GM12878 (cell line): ENCODE results near the gene DAD1. TPM values are rescaled to one million over a fixed set of nuclear protein-coding genes. Genes with fewer than 3 reads are reported as not detected.

ENCODE experiments used
- ATAC-seq: fragments of 200-7000 bp; cut with Tn5 transposase; 3 replicates; pipeline ENCODE4 v1.9.1; 2020; ENCODE audit warnings: mild to moderate bottlenecking, moderate library complexity
- BruUV-seq: library from RNA; stranded (reverse); fragments of 400-500 nt; replicated peaks from 2 replicates; lab custom pipeline; 2021; lab: Mats Ljungman, UMichigan
- CTCF ChIA-PET: fragments of 300-600 bp; sonication (Branson Sonifier 250); formaldehyde crosslinking; extraction: SDS; loops from one replicate; lab custom pipeline; 2021; ENCODE audit warnings: inconsistent platforms; lab: Yijun Ruan, JAX
- POLR2A ChIA-PET: fragments of 350-600 bp; formaldehyde crosslinking; extraction: SDS; loops from one replicate; lab custom pipeline; 2021; ENCODE audit warnings: inconsistent platforms; lab: Charles Lee
- RAD21 ChIA-PET: fragments of 300-600 bp; sonication (Branson Sonifier 250); formaldehyde crosslinking; loops from one replicate; lab custom pipeline; 2023; ENCODE audit warnings: antibody characterized with exemption; ENCODE audit not compliant: unreplicated experiment; lab: Charles Lee
- SMC1A ChIA-PET: fragments of 300-600 bp; sonication (Branson Sonifier 250); formaldehyde crosslinking; loops from one replicate; lab custom pipeline; 2023; ENCODE audit not compliant: unreplicated experiment, uncharacterized antibody; lab: Charles Lee
- DNase-seq: peaks from one replicate; pipeline ENCODE4 v3.0.0-alpha.2; 2011; ENCODE audit warnings: low read depth, low spot score
- FAIRE-seq: peaks from 3 replicates; lab custom pipeline; 2011; peaks lifted over from hg19 to GRCh38; lab: Jason Lieb, UNC
- H2AFZ ChIP-seq: 2 replicates; pipeline ENCODE4 v1.6.0; 2011; ENCODE audit warnings: low read depth, low read length, control low read depth; ENCODE audit not compliant: control insufficient read depth
- H3K27ac ChIP-seq: 2 replicates; pipeline ENCODE4 v1.5.1; 2011; ENCODE audit warnings: control low read depth; ENCODE audit not compliant: control insufficient read depth, insufficient read depth
- H3K27me3 ChIP-seq, 2 experiments: replicated peaks in 1 of 2; 2 replicates each; pipeline versions ENCODE4 v1.6.0 to v1.6.1; 2011; ENCODE audit warnings: low read length in 1 of 2; ENCODE audit not compliant: control insufficient read depth in 2 of 2, insufficient read depth in 2 of 2
- H3K36me3 ChIP-seq, 2 experiments: 2 replicates each; pipeline ENCODE4 v1.5.1; 2011; ENCODE audit warnings: low read length in 1 of 2; ENCODE audit not compliant: control insufficient read depth in 2 of 2, insufficient read depth in 2 of 2
- H3K4me1 ChIP-seq: 2 replicates; pipeline ENCODE4 v1.6.1; 2011; ENCODE audit warnings: mild to moderate bottlenecking, low read length, moderate library complexity, mixed read lengths; ENCODE audit not compliant: control insufficient read depth, insufficient read depth
- H3K4me2 ChIP-seq: 2 replicates; pipeline ENCODE4 v1.6.0; 2011; ENCODE audit warnings: control low read depth; ENCODE audit not compliant: control insufficient read depth, insufficient read depth
- H3K4me3 ChIP-seq: fragments of 200-600 bp; sonication (generic); 2 replicates; pipeline ENCODE4 v1.5.1; 2016
- H3K79me2 ChIP-seq: 2 replicates; pipeline ENCODE4 v1.6.0; 2011; ENCODE audit warnings: low read length; ENCODE audit not compliant: control insufficient read depth, insufficient read depth
- H3K9ac ChIP-seq: 2 replicates; pipeline ENCODE4 v1.8.0; 2011; ENCODE audit warnings: low read length, control low read depth, mixed read lengths; ENCODE audit not compliant: control insufficient read depth, insufficient read depth
- H3K9me3 ChIP-seq: replicated peaks from 3 replicates; pipeline ENCODE4 v1.5.1; 2011; ENCODE audit warnings: mild to moderate bottlenecking, low read length; ENCODE audit not compliant: control insufficient read depth, insufficient read depth
- H4K20me1 ChIP-seq: 2 replicates; pipeline ENCODE4 v1.6.0; 2011; ENCODE audit not compliant: control insufficient read depth, insufficient read depth
- MEF2B ChIP-seq: fragments of 450-650 bp; IDR thresholded peaks from 2 replicates; pipeline ENCODE4 v1.6.1; 2018; ENCODE audit warnings: mild to moderate bottlenecking, moderate library complexity; ENCODE audit not compliant: partially characterized antibody, poor library complexity, severe bottlenecking
- WGBS: methylation state at CpG from one replicate; pipeline ENCODE4 v1.1.6; 2016; ENCODE audit warnings: low lambda C conversion rate; ENCODE audit not compliant: insufficient replicate concordance, insufficient coverage; ENCODE audit errors: missing lambda C conversion rate; 5-methylcytosine and 5-hydroxymethylcytosine counted together
- in situ Hi-C: fragments of 300-500 bp; cut with MboI; formaldehyde crosslinking; loops from 9 replicates; pipeline ENCODE4 v1.14.3; 2018; ENCODE audit warnings: mixed read lengths
- intact Hi-C: fragments of 100-400 bp; cut with micrococcal nuclease; formaldehyde crosslinking; loops from one replicate; pipeline ENCODE4 v1.14.2; 2022; ENCODE audit not compliant: unreplicated experiment
- polyA plus RNA-seq, 11 experiments: library from polyadenylated mRNA; depleted of rRNA in 4 of 11; unstranded in 6 of 11; stranded (reverse) in 5 of 11; fragments of >200 nt; fragmentation: Nextera tagmentation in 4 of 11; fragmentation: Illumina TruSeq in 1 of 11; extraction: Ambion mirVana in 4 of 11; extraction: Trizol in 1 of 11; gene quantifications; 1 replicate in 1 of 11; 2 replicates in 10 of 11; pipeline versions ENCODE4 v1.2.1 to v1.2.3, GENCODE V29; 2011 to 2016; ENCODE audit warnings: inconsistent platforms in 2 of 11, missing spikeins in 2 of 11, low read depth in 1 of 11
- small RNA-seq: library from RNA; depleted of rRNA; stranded (forward); fragments of <200 nt; gene quantifications from one replicate; pipeline ENCODE3, GENCODE V24; 2014
- total RNA-seq, 4 experiments: library from RNA; depleted of rRNA in 3 of 4; stranded (reverse); fragments of >200 nt in 3 of 4; fragmentation: Illumina TruSeq in 1 of 4; extraction: Trizol in 1 of 4; gene quantifications; 2 replicates each; pipeline versions ENCODE4 v1.2.1 to v1.2.3, GENCODE V29; 2013 to 2021
- TF ChIP-seq, protein P1 (sequence below): IDR thresholded peaks from 2 replicates; pipeline ENCODE4 v1.6.1; 2011; ENCODE audit warnings: borderline replicate concordance, low read depth, mild to moderate bottlenecking, moderate library complexity, low read length; ENCODE audit not compliant: insufficient read depth, poor library complexity, severe bottlenecking

Gene DAD1
- total and polyA plus RNA-seq, 10 of the 15 experiments (the other 5 are each of a cell fraction or from before 2014, with no cell fraction given), result 161 to 920 (median 319) TPM

DNA sequence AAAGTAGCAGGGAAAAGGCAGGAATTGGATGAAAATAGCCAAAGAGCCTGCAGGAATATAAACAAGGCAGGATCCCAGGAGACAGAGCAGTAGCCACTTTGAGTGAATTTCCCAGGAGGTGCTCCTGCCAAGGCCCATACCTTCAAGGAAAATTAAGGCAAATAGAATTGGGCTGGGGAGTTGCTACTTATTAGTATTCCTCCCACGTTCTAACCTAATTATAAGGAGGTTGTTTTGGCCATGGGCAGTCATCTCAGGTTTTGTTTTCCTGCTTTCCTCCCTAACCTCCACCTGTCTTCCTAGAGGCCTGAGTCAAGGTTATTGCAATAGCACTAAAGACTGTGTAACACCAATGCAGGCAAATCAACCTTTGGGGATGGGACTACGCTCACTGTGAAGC lies 73.1 kb downstream of the DAD1 start:
- intact Hi-C loops, result no loop called here
- peaks cover 62% of the 10 kb centered on the region for H3K79me2 ChIP-seq
- 66% methylated on average over 2 of the region's 2 CpGs for WGBS
- TF ChIP-seq, protein P1, sequence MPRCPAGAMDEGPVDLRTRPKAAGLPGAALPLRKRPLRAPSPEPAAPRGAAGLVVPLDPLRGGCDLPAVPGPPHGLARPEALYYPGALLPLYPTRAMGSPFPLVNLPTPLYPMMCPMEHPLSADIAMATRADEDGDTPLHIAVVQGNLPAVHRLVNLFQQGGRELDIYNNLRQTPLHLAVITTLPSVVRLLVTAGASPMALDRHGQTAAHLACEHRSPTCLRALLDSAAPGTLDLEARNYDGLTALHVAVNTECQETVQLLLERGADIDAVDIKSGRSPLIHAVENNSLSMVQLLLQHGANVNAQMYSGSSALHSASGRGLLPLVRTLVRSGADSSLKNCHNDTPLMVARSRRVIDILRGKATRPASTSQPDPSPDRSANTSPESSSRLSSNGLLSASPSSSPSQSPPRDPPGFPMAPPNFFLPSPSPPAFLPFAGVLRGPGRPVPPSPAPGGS, result no peak
- peak; percentile 14 for TF ChIP-seq MEF2B
- TF ChIP-seq, all 136 proteins: peak for 1
- ChIA-PET CTCF (interaction anchor here (0.7 to 10.7 kb wide), 5 partner anchors 9 to 131 kb away, joined by 3 to 100 read pairs (median 6); no protein-coding TSS in a partner anchor), POLR2A (interaction anchor here (0.6 to 35.4 kb wide), 3 partner anchors 14 to 133 kb away, joined by 3 to 875 read pairs (median 339); no protein-coding TSS in a partner anchor), RAD21 (interaction anchor here (0.8 to 25.4 kb wide), 9 partner anchors 9 to 131 kb away, joined by 3 to 797 read pairs (median 4); no protein-coding TSS in a partner anchor), SMC1A (interaction anchor here (0.9 to 16.7 kb wide), 11 partner anchors 10 to 125 kb away, joined by 3 to 399 read pairs (median 5); no protein-coding TSS in a partner anchor)
- DNase-seq, result no peak
- BruUV-seq, result no TSS peak
- no peak for ATAC-seq
- H3K4me1 ChIP-seq, result peaks cover 98% of the 10 kb centered on the region
- H3K9me3 ChIP-seq, result no peaks in the 10 kb centered on the region
- FAIRE-seq, result no peak
- H3K27me3 ChIP-seq, result no peaks in the 10 kb centered on the region
- peaks cover 1 to 3% of the 10 kb centered on the region in 2 experiments; a peak in 2 of 4 replicates for H3K36me3 ChIP-seq
- peak overlapping the region; percentile 67 for H3K27ac ChIP-seq
- in situ Hi-C loops, result no loop called here
- no peaks in the 10 kb centered on the region for H4K20me1 ChIP-seq
- peak overlapping the region; percentile 39 for H3K4me2 ChIP-seq
- H2AFZ ChIP-seq, result no peak overlapping the region
- H3K9ac ChIP-seq, result no peak overlapping the region
- 0 out of 2 replicates have a peak overlapping the region, but pooled peaks have one; percentile 6 for H3K4me3 ChIP-seq

Small RNA genes within 50 kb of the gene (small RNA-seq; reads per million reads assigned to genes)
- gene TRAJ1 (not detected), gene TRAJ10 (0.35 reads per million), gene TRAJ11 (not detected), gene TRAJ12 (0.70 reads per million, percentile 19 among the genes with 10 or more reads in this experiment), gene TRAJ13 (not detected), gene TRAJ14 (not detected), gene TRAJ16 (not detected), gene TRAJ17 (not detected), gene TRAJ18 (not detected), gene TRAJ19 (not detected), gene TRAJ2 (not detected), gene TRAJ20 (not detected), gene TRAJ21 (not detected), gene TRAJ22 (not detected), gene TRAJ23 (not detected), gene TRAJ24 (not detected), gene TRAJ25 (not detected), gene TRAJ26 (not detected), gene TRAJ27 (not detected), gene TRAJ28 (not detected), gene TRAJ3 (not detected), gene TRAJ4 (not detected), gene TRAJ5 (not detected), gene TRAJ6 (not detected), gene TRAJ7 (not detected), gene TRAJ8 (0.27 reads per million), gene TRAJ9 (not detected)

Other genes starting within 250 kb of the DAD1 start
- 4.7 and 5.6 TPM in 2 replicates for gene ABHD4, start 9.1 kb upstream of the DAD1 start, total RNA-seq (2014; rRNA removed)
- 4.7 and 5.4 TPM in 2 replicates for gene ABHD4, start 9.1 kb upstream of the DAD1 start, total RNA-seq (2014; rRNA removed; fragmentation: Illumina TruSeq; extraction: Trizol)
- gene ABHD4, start 9.1 kb upstream of the DAD1 start, total RNA-seq (2021), result 10.2 and 15.1 TPM in 2 replicates
- gene ABHD4, start 9.1 kb upstream of the DAD1 start, polyA plus RNA-seq (2011; rRNA removed), result 17.4 and 28.7 TPM in 2 replicates
- 10.6 and 12.9 TPM in 2 replicates for gene ABHD4, start 9.1 kb upstream of the DAD1 start, polyA plus RNA-seq (2014; fragmentation: Illumina TruSeq; extraction: Trizol)
- 1 to 10 TPM; 7.7 to 7.9 TPM for gene ABHD4, start 9.1 kb upstream of the DAD1 start, polyA plus RNA-seq (2014; fragmentation: Nextera tagmentation; extraction: Ambion mirVana)
- 10.5 and 11.5 TPM in 2 replicates for gene ABHD4, start 9.1 kb upstream of the DAD1 start, polyA plus RNA-seq (2014; rRNA removed)
- gene ABHD4, start 9.1 kb upstream of the DAD1 start, polyA plus RNA-seq (2016; fragmentation: Nextera tagmentation; extraction: Ambion mirVana), result 10 to 100 TPM; 12.6 to 14.3 TPM
- not detected in 2 replicates for gene OR6J1, start 55.1 kb upstream of the DAD1 start, total RNA-seq (2014; rRNA removed)
- gene OR6J1, start 55.1 kb upstream of the DAD1 start, total RNA-seq (2014; rRNA removed; fragmentation: Illumina TruSeq; extraction: Trizol), result not detected in 2 replicates
- not detected in 2 replicates for gene OR6J1, start 55.1 kb upstream of the DAD1 start, total RNA-seq (2021)
- not detected in 2 replicates for gene OR6J1, start 55.1 kb upstream of the DAD1 start, polyA plus RNA-seq (2011; rRNA removed)
- gene OR6J1, start 55.1 kb upstream of the DAD1 start, polyA plus RNA-seq (2014; fragmentation: Illumina TruSeq; extraction: Trizol), result not detected in 2 replicates
- gene OR6J1, start 55.1 kb upstream of the DAD1 start, polyA plus RNA-seq (2014; fragmentation: Nextera tagmentation; extraction: Ambion mirVana), result not detected
- not detected in 2 replicates for gene OR6J1, start 55.1 kb upstream of the DAD1 start, polyA plus RNA-seq (2014; rRNA removed)
- not detected for gene OR6J1, start 55.1 kb upstream of the DAD1 start, polyA plus RNA-seq (2016; fragmentation: Nextera tagmentation; extraction: Ambion mirVana)
- 289 and 292 TPM in 2 replicates for gene OXA1L, start 177.5 kb upstream of the DAD1 start, total RNA-seq (2014; rRNA removed)
- 115 and 126 TPM in 2 replicates for gene OXA1L, start 177.5 kb upstream of the DAD1 start, total RNA-seq (2014; rRNA removed; fragmentation: Illumina TruSeq; extraction: Trizol)
- 156 and 166 TPM in 2 replicates for gene OXA1L, start 177.5 kb upstream of the DAD1 start, total RNA-seq (2021)
- gene OXA1L, start 177.5 kb upstream of the DAD1 start, polyA plus RNA-seq (2011; rRNA removed), result 197 and 256 TPM in 2 replicates
- 214 and 224 TPM in 2 replicates for gene OXA1L, start 177.5 kb upstream of the DAD1 start, polyA plus RNA-seq (2014; fragmentation: Illumina TruSeq; extraction: Trizol)
- 100 to 1,000 TPM; 110 to 116 TPM for gene OXA1L, start 177.5 kb upstream of the DAD1 start, polyA plus RNA-seq (2014; fragmentation: Nextera tagmentation; extraction: Ambion mirVana)
- gene OXA1L, start 177.5 kb upstream of the DAD1 start, polyA plus RNA-seq (2014; rRNA removed), result 264 and 284 TPM in 2 replicates
- gene OXA1L, start 177.5 kb upstream of the DAD1 start, polyA plus RNA-seq (2016; fragmentation: Nextera tagmentation; extraction: Ambion mirVana), result 100 to 1,000 TPM; 105 to 115 TPM
- gene SLC7A7, start 226.2 kb upstream of the DAD1 start, total RNA-seq (2014; rRNA removed), result 55.6 and 58.5 TPM in 2 replicates
- 38.5 and 39.7 TPM in 2 replicates for gene SLC7A7, start 226.2 kb upstream of the DAD1 start, total RNA-seq (2014; rRNA removed; fragmentation: Illumina TruSeq; extraction: Trizol)
- 44.7 and 50.8 TPM in 2 replicates for gene SLC7A7, start 226.2 kb upstream of the DAD1 start, total RNA-seq (2021)
- gene SLC7A7, start 226.2 kb upstream of the DAD1 start, polyA plus RNA-seq (2011; rRNA removed), result 58.6 and 79.2 TPM in 2 replicates
- gene SLC7A7, start 226.2 kb upstream of the DAD1 start, polyA plus RNA-seq (2014; fragmentation: Illumina TruSeq; extraction: Trizol), result 64.3 and 65.1 TPM in 2 replicates
- gene SLC7A7, start 226.2 kb upstream of the DAD1 start, polyA plus RNA-seq (2014; fragmentation: Nextera tagmentation; extraction: Ambion mirVana), result 10 to 100 TPM; 48.1 to 72.7 TPM
- gene SLC7A7, start 226.2 kb upstream of the DAD1 start, polyA plus RNA-seq (2014; rRNA removed), result 53.5 and 60.2 TPM in 2 replicates
- 10 to 100 TPM; 27.8 to 31.1 TPM for gene SLC7A7, start 226.2 kb upstream of the DAD1 start, polyA plus RNA-seq (2016; fragmentation: Nextera tagmentation; extraction: Ambion mirVana)
- 102 and 143 TPM in 2 replicates for gene MRPL52, start 240.7 kb upstream of the DAD1 start, total RNA-seq (2014; rRNA removed)
- 110 and 135 TPM in 2 replicates for gene MRPL52, start 240.7 kb upstream of the DAD1 start, total RNA-seq (2014; rRNA removed; fragmentation: Illumina TruSeq; extraction: Trizol)
- 193 and 208 TPM in 2 replicates for gene MRPL52, start 240.7 kb upstream of the DAD1 start, total RNA-seq (2021)
- gene MRPL52, start 240.7 kb upstream of the DAD1 start, polyA plus RNA-seq (2011; rRNA removed), result 62.7 and 86.1 TPM in 2 replicates
- gene MRPL52, start 240.7 kb upstream of the DAD1 start, polyA plus RNA-seq (2014; fragmentation: Illumina TruSeq; extraction: Trizol), result 43.2 and 67.3 TPM in 2 replicates
- 100 to 1,000 TPM in 1 of 2 experiments, 10 to 100 TPM in 1; 51.7 to 142 TPM for gene MRPL52, start 240.7 kb upstream of the DAD1 start, polyA plus RNA-seq (2014; fragmentation: Nextera tagmentation; extraction: Ambion mirVana)
- 172 and 212 TPM in 2 replicates for gene MRPL52, start 240.7 kb upstream of the DAD1 start, polyA plus RNA-seq (2014; rRNA removed)
- gene MRPL52, start 240.7 kb upstream of the DAD1 start, polyA plus RNA-seq (2016; fragmentation: Nextera tagmentation; extraction: Ambion mirVana), result 100 to 1,000 TPM; 530 to 541 TPM
- 0.38 and 0.85 TPM in 2 replicates for gene MMP14, start 247.4 kb upstream of the DAD1 start, total RNA-seq (2014; rRNA removed)
- gene MMP14, start 247.4 kb upstream of the DAD1 start, total RNA-seq (2014; rRNA removed; fragmentation: Illumina TruSeq; extraction: Trizol), result 0.28 and 0.31 TPM in 2 replicates
- gene MMP14, start 247.4 kb upstream of the DAD1 start, total RNA-seq (2021), result 1.1 and 1.8 TPM in 2 replicates
- 0.65 and 0.91 TPM in 2 replicates for gene MMP14, start 247.4 kb upstream of the DAD1 start, polyA plus RNA-seq (2011; rRNA removed)
- gene MMP14, start 247.4 kb upstream of the DAD1 start, polyA plus RNA-seq (2014; fragmentation: Illumina TruSeq; extraction: Trizol), result 0.27 and 0.56 TPM in 2 replicates
- gene MMP14, start 247.4 kb upstream of the DAD1 start, polyA plus RNA-seq (2014; fragmentation: Nextera tagmentation; extraction: Ambion mirVana), result not detected
- 1.8 and 1.9 TPM in 2 replicates for gene MMP14, start 247.4 kb upstream of the DAD1 start, polyA plus RNA-seq (2014; rRNA removed)
- gene MMP14, start 247.4 kb upstream of the DAD1 start, polyA plus RNA-seq (2016; fragmentation: Nextera tagmentation; extraction: Ambion mirVana), result under 1 TPM; 0.32 to 0.42 TPM